WI38 (cell line): ENCODE data around the gene AFTPH.

Experiments
- H3K4me3 ChIP-seq: 2 replicates; pipeline ENCODE4 v1.5.1; 2011; ENCODE audit warnings: low read depth, mild to moderate bottlenecking, control low read depth, low read length
- CTCF ChIP-seq: IDR thresholded peaks from 2 replicates; pipeline ENCODE4 v1.5.1; 2012; ENCODE audit warnings: low read depth, mild to moderate bottlenecking, control low read depth, low read length

The AFTPH gene

GRCh38 chr2:64481665-64482064 lies 42.5 kb upstream of the AFTPH start:
- H3K4me3 ChIP-seq = no peak overlapping the region
- no peak for TF ChIP-seq CTCF

GRCh38 chr2:64482243-64482642 lies 41.9 kb upstream of the AFTPH start:
- TF ChIP-seq CTCF = no peak
- H3K4me3 ChIP-seq = no peak overlapping the region

DNA sequence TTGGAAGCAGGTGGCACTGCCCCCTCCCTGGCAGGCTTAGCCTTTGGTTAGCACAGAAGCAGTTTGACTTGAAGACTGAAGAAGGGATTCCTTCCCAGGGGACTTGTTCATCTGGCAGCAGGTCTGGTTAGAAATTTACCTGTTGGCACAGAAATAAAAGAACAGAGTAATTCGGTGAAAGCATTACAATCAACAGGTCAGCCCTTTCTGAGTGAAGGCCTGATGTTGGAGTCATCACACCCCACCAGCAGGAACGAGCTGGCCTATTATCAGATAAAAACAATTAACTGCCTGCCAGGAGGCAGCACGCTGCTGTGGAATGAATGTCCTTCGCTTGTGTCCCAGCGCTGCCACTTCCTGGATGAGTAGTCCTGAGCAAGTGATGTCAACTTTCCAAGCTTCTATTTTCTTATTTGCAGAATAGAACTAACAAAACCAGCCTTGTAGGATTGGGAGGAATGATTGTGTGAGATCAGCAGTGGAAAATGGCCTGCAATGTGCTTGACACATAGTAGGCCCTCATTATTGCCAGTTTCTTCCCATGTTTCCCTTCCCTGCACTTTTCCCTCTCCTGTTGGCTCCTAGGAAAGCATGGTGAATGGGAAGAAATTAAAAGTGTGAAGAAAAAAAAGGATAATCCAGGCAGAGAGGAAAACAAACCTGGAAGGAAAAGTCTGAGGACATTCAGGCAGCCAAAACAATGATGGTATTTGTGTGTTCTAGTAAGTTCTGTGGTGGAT lies 41.2 kb upstream of the AFTPH start:
- H3K4me3 ChIP-seq = no peak overlapping the region
- no peak for TF ChIP-seq CTCF

GRCh38 chr2:64485331-64485730 lies 38.8 kb upstream of the AFTPH start:
- H3K4me3 ChIP-seq = no peak overlapping the region
- no peak for TF ChIP-seq CTCF

DNA sequence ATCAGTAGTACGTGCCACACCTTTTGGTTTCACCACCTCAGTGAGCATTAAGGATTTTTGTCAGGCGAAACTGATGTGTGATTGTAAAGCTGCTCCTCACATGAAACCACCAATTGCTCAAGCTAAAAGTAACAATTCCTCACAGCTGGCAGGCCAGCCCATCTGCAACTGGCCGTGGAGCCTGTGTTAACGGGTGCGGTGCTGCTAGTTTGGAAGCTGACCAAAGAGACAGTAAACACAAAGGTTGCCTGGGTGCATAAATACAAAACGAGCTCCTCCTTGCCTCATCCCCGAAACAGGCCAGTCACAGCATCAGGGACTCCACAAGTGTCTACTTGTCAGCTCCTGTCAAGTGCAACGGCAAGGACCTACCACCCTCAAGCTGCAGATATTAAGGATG lies 38.2 kb upstream of the AFTPH start:
- no peak for TF ChIP-seq CTCF

DNA sequence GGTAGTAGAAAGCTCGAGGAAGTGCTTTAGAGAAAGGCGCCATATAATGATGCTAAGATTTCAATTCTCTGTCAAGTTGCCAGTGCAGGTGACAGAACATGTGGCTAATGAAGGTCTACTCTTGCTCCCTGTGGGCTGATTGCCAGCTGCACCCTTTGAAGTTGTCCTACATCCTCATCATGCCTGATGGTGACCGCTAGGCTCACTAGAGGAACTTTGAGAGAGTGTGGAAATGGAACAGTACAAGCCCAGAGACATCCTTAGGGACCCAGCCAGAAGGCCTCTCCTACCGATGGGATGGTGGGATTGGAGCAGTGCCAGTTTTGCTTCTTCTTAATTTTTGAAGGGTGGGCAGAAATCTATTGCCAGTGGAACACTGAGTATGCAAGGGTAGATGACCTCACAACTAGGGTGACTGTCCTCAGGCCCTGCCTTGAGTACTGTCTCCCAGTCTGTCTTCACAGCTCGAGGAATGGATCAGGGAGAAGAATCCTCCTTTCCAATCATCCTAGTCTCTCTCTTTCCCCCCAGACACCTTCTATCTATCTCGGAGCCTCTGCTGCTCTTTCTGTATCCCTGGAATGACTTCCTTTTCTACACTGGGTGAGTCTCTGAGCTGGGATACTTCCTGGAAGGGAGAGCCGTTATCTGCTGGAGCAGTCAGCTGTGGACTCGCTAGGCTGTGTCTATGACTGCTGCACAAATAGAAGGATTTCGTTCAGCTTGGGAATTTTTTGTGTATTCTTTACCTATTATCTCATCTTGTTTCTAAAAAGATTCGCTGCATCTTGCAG lies 36.7 kb upstream of the AFTPH start:
- TF ChIP-seq CTCF = no peak
- no peak overlapping the region for H3K4me3 ChIP-seq

More for the DNA sequence above, 38.2 kb upstream of the AFTPH start:
- H3K4me3 ChIP-seq = no peak overlapping the region
